ENCODE measurements around the gene SPOCD1.
A peak's percentile ranks its signal among the peaks of the same experiment; 100 is the strongest.

Gene SPOCD1

DNA sequence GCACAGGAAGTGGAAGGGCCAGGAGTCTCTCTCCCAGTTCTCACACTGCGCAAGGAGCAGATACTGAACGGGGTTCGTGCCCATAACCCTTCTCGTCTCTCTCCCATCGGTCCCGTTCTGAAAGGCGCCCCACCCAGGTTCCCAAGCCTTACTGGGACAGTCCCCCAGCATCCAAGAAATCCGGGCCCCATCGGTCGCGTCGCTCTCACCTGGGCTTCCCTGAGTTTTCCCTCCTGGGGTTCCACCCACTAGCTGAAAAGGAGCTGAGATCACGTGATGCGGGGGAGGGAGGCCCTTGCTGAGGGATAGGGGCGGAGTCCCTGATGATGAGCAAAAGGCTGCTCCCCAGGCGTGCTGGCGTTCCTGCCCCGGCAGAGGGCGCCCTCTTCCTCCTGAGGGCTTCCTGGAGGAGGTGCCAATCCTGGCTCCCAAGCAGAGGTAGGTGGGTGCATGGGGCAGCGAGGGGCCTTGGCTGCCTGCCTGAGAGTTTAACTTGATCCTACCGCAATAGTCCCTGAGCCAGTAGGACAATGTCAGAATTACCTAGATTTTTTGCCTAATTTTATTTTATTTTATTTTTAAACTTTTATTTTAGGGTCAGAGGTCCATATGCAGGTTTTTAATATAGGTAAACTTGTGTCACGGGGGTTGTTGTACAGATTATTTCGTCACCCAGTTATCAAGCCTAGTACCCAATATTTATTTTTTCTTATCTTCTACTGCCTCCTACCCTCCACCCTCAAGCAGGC is at the start of gene SPOCD1:
TSS of gene SPOCD1 (minus strand) at position 271 of the 749 bp plus-strand sequence. CDS start 689 bp downstream, outside the sequence.
- peak; percentile 67 for DNase-seq

DNA sequence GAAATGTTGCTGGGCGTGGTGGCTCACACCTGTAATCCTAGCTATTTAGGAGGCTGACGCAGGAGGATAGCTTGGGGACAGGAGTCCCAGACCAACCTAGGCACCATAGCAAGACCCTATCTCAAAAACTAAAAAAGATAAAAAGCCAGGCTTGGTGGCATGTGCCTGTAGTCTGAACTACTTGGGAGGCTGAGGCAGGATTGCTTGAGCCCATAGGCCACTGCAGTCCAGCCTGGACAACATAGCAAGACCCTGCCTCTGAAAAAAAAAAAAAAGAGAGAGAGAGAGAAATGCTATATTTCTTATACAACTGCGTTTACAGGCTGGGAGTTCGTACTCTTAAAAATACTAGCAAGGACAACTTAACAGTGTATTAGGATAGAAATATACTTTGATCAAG is 46.2 kb upstream of the SPOCD1 start:
- DNase-seq = no peak

- DNase-seq = no peak
Observed at GRCh38 chr1:31861346-31861745, 45.5 kb upstream of the SPOCD1 start.

DNA sequence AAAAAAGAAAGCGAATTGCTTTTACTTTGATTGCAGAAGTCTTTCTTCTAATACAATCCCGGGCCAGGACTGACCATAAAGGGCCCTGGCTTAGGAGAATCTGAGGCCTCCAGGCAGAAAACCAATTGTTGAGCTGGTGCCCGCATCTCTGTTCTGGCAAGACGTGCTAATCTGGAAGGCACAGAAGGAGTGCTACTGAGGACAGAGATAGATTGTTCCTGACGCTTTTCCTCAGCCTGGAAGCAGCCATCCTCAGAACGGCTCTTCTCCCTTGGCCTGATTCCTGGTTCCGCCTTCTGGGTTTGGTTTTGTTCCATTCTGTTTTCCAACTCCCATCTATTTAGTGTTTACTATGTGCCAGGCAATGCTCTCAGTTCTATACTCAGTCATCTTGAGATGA is 44.8 kb upstream of the SPOCD1 start:
- DNase-seq = no peak

DNA sequence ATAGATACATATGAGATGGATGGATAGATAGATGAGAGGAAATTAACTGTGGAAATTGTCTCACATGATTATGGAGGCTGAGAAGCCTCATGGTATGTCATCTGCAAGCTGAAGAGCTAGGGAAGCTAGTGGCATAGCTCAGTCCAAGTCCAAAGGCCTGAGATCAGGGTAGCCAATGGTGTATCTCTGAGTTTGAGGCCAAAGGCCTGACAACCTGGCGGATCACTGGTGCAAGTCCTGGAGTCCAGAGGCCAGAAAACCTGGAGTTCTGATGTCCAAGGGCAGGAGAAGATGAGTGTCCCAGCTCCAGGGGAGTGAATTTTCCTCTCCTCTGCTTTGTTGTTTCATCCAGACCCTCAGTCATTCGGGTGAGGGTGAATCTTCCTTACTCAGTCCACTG is 43.9 kb upstream of the SPOCD1 start:
- no peak for DNase-seq

DNA sequence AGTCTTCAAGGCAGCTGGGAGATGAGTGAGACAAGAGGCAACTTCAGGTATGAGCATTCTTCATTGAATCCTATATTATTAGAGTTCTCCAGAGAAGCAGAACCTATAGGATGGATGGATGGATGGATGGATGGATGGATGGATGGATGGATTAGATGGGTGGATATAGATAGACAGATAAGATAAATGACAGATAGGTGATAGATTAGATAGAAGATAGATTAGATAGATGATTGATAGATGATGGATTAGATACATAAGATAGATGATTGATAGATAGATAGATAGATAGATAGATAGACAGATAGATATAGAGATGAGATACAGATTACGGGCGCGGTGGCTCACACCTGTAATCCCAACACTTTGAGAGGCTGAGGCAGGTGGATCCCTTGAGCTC is 43.2 kb upstream of the SPOCD1 start:
- DNase-seq = no peak

DNA sequence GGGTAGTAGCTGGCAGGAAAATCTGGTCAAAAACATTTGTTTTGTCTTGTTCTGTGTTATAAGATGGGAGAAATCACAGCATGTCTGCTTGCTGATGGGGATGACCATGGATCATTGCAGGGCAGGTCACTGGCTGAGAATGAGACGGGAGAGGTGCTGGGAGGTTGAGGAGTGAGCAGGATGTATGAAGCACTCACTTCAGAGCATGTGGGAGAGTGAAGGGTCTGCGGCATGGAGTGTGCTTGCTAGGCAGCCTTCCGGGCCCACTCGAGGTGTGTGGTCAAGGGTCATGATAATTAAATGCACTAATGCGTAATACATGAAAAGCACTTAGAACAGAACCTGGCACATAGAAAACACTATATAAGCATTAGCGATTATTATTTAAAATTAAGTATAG is 42.0 kb upstream of the SPOCD1 start:
- DNase-seq = no peak

GRCh38 chr1:31856140-31856539 is 40.3 kb upstream of the SPOCD1 start:
- DNase-seq = no peak

GRCh38 chr1:31855038-31855845 is 39.4 kb upstream of the SPOCD1 start:
- DNase-seq = no peak

GRCh38 chr1:31849653-31850052 is 33.8 kb upstream of the SPOCD1 start:
- DNase-seq = no peak

GRCh38 chr1:31848381-31848897 is 32.6 kb upstream of the SPOCD1 start:
- no peak for DNase-seq

DNA sequence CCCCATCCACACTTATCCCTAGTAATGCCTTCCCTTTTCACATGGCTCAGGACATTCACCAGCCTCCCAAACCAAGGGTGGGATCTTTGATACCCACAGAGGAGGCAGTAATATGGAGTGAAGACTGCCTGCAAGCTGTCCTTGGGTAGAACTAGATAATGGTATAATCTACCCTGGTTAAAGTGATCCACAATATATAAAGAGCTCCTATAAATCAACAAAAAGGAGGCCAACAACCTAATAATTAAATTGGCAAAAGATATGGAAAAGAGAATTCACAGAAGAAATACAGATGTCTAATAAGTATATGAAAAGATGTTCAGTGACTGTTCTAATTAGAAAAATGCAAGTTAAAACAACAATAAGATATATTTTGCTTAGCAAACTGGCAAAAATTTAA is 30.7 kb upstream of the SPOCD1 start:
- no peak for DNase-seq

DNA sequence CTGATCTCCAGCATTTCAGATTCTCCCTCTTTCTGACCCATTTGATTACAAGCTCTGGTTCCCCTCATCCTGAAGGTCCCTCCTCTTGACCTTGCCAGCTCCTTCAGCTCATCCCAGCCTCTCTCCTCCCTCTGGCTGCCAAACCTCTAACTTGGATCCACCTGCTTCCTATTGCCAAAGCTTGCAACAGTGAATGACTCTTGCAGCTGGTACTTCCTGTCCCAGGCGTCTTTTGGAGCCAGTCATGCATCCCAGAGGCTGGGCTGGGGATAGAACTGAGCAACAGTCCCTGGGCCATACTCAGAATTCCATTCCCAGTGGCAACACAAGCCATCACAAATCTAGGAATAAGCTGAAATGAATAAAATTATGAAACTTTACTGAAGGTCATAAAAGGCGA is 27.7 kb upstream of the SPOCD1 start:
- no peak for DNase-seq

GRCh38 chr1:31839662-31840343 is 24.0 kb upstream of the SPOCD1 start:
- DNase-seq = no peak

GRCh38 chr1:31837451-31838158 is 21.8 kb upstream of the SPOCD1 start:
- DNase-seq = no peak

- DNase-seq = no peak
Observed at GRCh38 chr1:31836638-31837037, 20.8 kb upstream of the SPOCD1 start.

DNA sequence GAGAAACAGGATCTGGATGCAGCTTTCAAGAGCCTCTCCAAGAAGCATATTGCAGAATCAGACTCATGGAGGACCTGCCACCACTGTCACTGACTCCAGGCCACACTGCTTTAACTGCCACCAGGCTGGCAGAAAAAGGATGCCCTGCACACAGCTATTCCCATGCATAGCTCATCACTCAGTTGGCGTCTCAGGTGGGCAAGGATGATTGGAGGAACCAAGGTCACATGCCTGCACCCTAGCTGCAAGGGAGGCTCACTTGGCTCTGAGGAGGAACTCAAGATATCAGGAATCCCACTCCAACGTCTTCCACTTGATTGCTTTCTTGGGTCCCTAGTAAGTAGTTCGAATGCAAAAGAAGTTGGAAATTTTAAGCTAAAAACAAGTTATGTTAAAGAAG is 19.6 kb upstream of the SPOCD1 start:
- DNase-seq = no peak

DNA sequence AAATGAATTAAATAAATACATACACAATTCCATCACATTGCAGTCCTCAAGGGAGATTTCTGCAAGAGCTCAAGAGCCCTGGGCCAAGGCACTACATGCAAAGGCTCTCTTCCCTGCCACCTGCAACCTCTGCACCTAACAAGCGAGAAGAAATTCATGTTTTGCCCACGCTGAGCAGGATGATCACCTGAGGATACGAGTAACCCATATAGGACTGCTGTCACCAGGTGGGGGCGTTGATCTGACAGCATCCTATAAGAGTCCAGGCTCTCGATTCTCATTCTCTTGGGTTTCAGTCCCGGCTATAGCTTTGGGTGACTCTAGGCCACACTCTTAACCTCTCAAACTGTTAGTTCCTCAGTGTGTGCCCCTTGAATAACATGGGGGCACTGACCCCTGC is 18.7 kb upstream of the SPOCD1 start:
- no peak for DNase-seq

- no peak for DNase-seq
Observed at GRCh38 chr1:31831397-31832378, 15.9 kb upstream of the SPOCD1 start.

GRCh38 chr1:31830511-31830910 is 14.7 kb upstream of the SPOCD1 start:
- no peak for DNase-seq

DNA sequence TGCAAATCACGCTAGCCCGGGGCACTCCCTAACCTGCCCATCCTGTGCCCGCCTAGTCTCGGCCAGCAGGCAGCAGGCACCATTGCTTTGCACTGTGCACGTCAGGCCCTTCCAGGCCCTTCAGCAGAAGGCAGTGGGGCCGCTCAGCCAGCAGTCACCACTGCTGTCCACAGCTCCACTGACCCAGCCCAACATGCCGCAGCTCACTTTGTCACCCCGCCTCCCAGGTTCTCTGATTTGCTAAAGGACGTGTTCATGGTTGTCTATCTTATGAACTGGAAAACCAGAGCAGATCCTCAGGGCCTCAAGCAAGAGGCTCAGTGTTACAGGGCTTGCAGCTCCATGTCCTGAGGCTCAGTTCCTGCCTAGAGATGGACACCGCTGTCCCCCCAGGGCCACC is 14.2 kb upstream of the SPOCD1 start:
- DNase-seq = no peak
